H1 (cell line): ENCODE results near the gene ACSF2. TPM values are rescaled to one million over a fixed set of nuclear protein-coding genes. Genes with fewer than 3 reads are reported as not detected.

Experiments used
- CTCF ChIA-PET: fragments of 300-600 bp; sonication (Branson Sonifier 250); formaldehyde crosslinking; loops from one replicate; lab custom pipeline; 2021; ENCODE audit not compliant: partially characterized antibody; lab: Charles Lee
- POLR2A ChIA-PET: fragments of 300-600 bp; sonication (Branson Sonifier 250); formaldehyde crosslinking; loops from one replicate; lab custom pipeline; 2021; ENCODE audit warnings: inconsistent platforms; ENCODE audit not compliant: partially characterized antibody; lab: Charles Lee
- DNase-seq, 2 experiments: peaks; one replicate each; pipeline versions ENCODE4 v3.0.0 to v3.0.0-alpha.2; 2010 to 2022; ENCODE audit warnings: low spot score in 2 of 2, low read depth in 1 of 2, mixed read lengths in 1 of 2
- FAIRE-seq: peaks from 2 replicates; lab custom pipeline; 2011; peaks lifted over from hg19 to GRCh38; lab: Jason Lieb, UNC
- H2AFZ ChIP-seq: 2 replicates; pipeline ENCODE4 v1.8.1; 2012; ENCODE audit warnings: low read length, inconsistent platforms
- H2AK5ac ChIP-seq: 2 replicates; pipeline ENCODE4 v1.6.1; 2013; ENCODE audit warnings: low read depth, low read length
- H2BK120ac ChIP-seq: replicated peaks from 2 replicates; pipeline ENCODE3; 2013; ENCODE audit warnings: low read depth, low read length, inconsistent platforms
- H2BK12ac ChIP-seq: 2 replicates; pipeline ENCODE4 v1.6.1; 2013; ENCODE audit warnings: low read depth, low read length
- H2BK15ac ChIP-seq: 2 replicates; pipeline ENCODE4 v1.6.1; 2013; ENCODE audit warnings: low read length
- H2BK20ac ChIP-seq: 2 replicates; pipeline ENCODE4 v1.6.1; 2013; ENCODE audit warnings: low read length
- H2BK5ac ChIP-seq: 2 replicates; pipeline ENCODE4 v1.6.1; 2013; ENCODE audit warnings: low read depth, low read length
- H3K14ac ChIP-seq: 2 replicates; pipeline ENCODE4 v1.6.1; 2013; ENCODE audit warnings: inconsistent platforms; ENCODE audit not compliant: insufficient read length
- H3K18ac ChIP-seq: 2 replicates; pipeline ENCODE4 v1.6.1; 2013; ENCODE audit warnings: low read length; ENCODE audit errors: extremely low read depth
- H3K23ac ChIP-seq: 2 replicates; pipeline ENCODE4 v1.6.1; 2013; ENCODE audit warnings: inconsistent platforms; ENCODE audit not compliant: insufficient read length
- H3K23me2 ChIP-seq: 2 replicates; pipeline ENCODE4 v1.6.1; 2013; ENCODE audit warnings: low read depth, low read length
- H3K27ac ChIP-seq: 2 replicates; pipeline ENCODE4 v1.6.1; 2011; ENCODE audit warnings: low read depth, low read length, inconsistent platforms
- H3K27me3 ChIP-seq, 4 experiments: replicated peaks in 1 of 4; 1 replicate in 1 of 4; 2 replicates in 3 of 4; pipeline versions ENCODE4 v1.6.1 to v1.8.1; 2011 to 2013; ENCODE audit warnings: low read length in 3 of 4, mild to moderate bottlenecking in 3 of 4, inconsistent platforms in 2 of 4, mixed read lengths in 2 of 4, moderate library complexity in 1 of 4; ENCODE audit not compliant: control insufficient read depth in 3 of 4, insufficient read depth in 3 of 4; ENCODE audit errors: extremely low read depth in 1 of 4
- H3K36me3 ChIP-seq, 4 experiments: 2 replicates each; pipeline versions ENCODE4 v1.6.1 to v1.8.1; 2011 to 2013; ENCODE audit warnings: mild to moderate bottlenecking in 4 of 4, low read length in 3 of 4, moderate library complexity in 2 of 4, control low read depth in 1 of 4, inconsistent platforms in 1 of 4; ENCODE audit not compliant: insufficient read depth in 4 of 4, control insufficient read depth in 2 of 4
- H3K4ac ChIP-seq: replicated peaks from 2 replicates; pipeline ENCODE3; 2013; ENCODE audit warnings: low read length, low read depth, mixed read lengths, inconsistent platforms; ENCODE audit not compliant: insufficient read length
- H3K4me1 ChIP-seq, 4 experiments: replicated peaks in 1 of 4; 1 replicate in 1 of 4; 2 replicates in 3 of 4; pipeline versions ENCODE4 v1.6.1 to v1.8.1; 2011 to 2013; ENCODE audit warnings: low read length in 3 of 4, inconsistent platforms in 2 of 4, mixed read lengths in 1 of 4; ENCODE audit not compliant: insufficient read depth in 4 of 4, control insufficient read depth in 3 of 4
- H3K4me2 ChIP-seq, 2 experiments: 2 replicates each; pipeline versions ENCODE4 v1.6.1 to v1.8.1; 2011 to 2013; ENCODE audit warnings: low read depth in 2 of 2, low read length in 2 of 2, control low read depth in 1 of 2, inconsistent platforms in 1 of 2, mild to moderate bottlenecking in 1 of 2; ENCODE audit not compliant: insufficient read depth in 1 of 2
- H3K4me3 ChIP-seq, 4 experiments: fragments of 200-600, 300-600 bp in 1 of 4; sonication (generic), shearing (Covaris generic), sonication (Bioruptor Twin) in 1 of 4; 2 replicates each; pipeline versions ENCODE4 v1.5.1 to v1.8.1; 2011 to 2016; ENCODE audit warnings: low read length in 4 of 4, low read depth in 3 of 4, control low read depth in 2 of 4, inconsistent platforms in 2 of 4, mild to moderate bottlenecking in 2 of 4, mixed read lengths in 1 of 4, moderate library complexity in 1 of 4; ENCODE audit not compliant: insufficient read depth in 2 of 4; ENCODE audit errors: extremely low read depth in 1 of 4
- H3K56ac ChIP-seq: replicated peaks from 2 replicates; pipeline ENCODE3; 2013; ENCODE audit warnings: low read depth, mild to moderate bottlenecking, mixed read lengths, low read length, inconsistent platforms; ENCODE audit not compliant: insufficient read length
- H3K79me1 ChIP-seq: 2 replicates; pipeline ENCODE4 v1.6.1; 2013; ENCODE audit warnings: low read depth, low read length, control low read depth
- H3K79me2 ChIP-seq, 2 experiments: 2 replicates each; pipeline versions ENCODE4 v1.6.1 to v1.8.1; 2012 to 2013; ENCODE audit warnings: low read length in 2 of 2, mild to moderate bottlenecking in 2 of 2, inconsistent platforms in 1 of 2; ENCODE audit not compliant: insufficient read depth in 2 of 2, control insufficient read depth in 1 of 2
- H3K9ac ChIP-seq, 4 experiments: replicated peaks in 1 of 4; 1 replicate in 1 of 4; 2 replicates in 3 of 4; pipeline versions ENCODE4 v1.6.1 to v1.8.1; 2011 to 2013; ENCODE audit warnings: low read depth in 3 of 4, low read length in 3 of 4, control low read depth in 2 of 4, mild to moderate bottlenecking in 2 of 4, moderate library complexity in 2 of 4, inconsistent platforms in 1 of 4; ENCODE audit errors: extremely low read depth in 1 of 4
- H3K9me3 ChIP-seq, 2 experiments: 2 replicates each; pipeline versions ENCODE4 v1.6.1 to v1.8.1; 2012 to 2013; ENCODE audit warnings: mild to moderate bottlenecking in 2 of 2, moderate library complexity in 2 of 2, control low read depth in 1 of 2, inconsistent platforms in 1 of 2, low read depth in 1 of 2, low read length in 1 of 2, mixed read lengths in 1 of 2; ENCODE audit not compliant: insufficient read depth in 2 of 2
- H4K20me1 ChIP-seq, 2 experiments: replicated peaks in 1 of 2; 2 replicates each; pipeline versions ENCODE3 to v1.8.1; 2011 to 2013; ENCODE audit warnings: inconsistent platforms in 2 of 2, low read length in 2 of 2, mild to moderate bottlenecking in 1 of 2; ENCODE audit not compliant: insufficient read depth in 2 of 2, control insufficient read depth in 1 of 2
- H4K5ac ChIP-seq: 2 replicates; pipeline ENCODE4 v1.6.1; 2013; ENCODE audit warnings: low read length, low read depth, mixed read lengths, inconsistent platforms; ENCODE audit not compliant: insufficient read length
- H4K8ac ChIP-seq: 2 replicates; pipeline ENCODE4 v1.8.0; 2013; ENCODE audit warnings: mild to moderate bottlenecking, moderate library complexity, low read length, inconsistent platforms; ENCODE audit not compliant: insufficient read depth; ENCODE audit errors: extremely low read depth
- H4K91ac ChIP-seq: replicated peaks from 2 replicates; pipeline ENCODE3; 2013; ENCODE audit warnings: low read length, mixed read lengths, inconsistent platforms; ENCODE audit not compliant: insufficient read length
- BACH1 ChIP-seq: IDR thresholded peaks from 2 replicates; pipeline ENCODE4 v1.6.1; 2012; ENCODE audit warnings: low read length, improper control_type of control experiment
- CBX5 ChIP-seq: fragments of 300-800, 300-1000 bp; sonication (generic); IDR thresholded peaks from 2 replicates; pipeline ENCODE4 v1.7.1; 2016; ENCODE audit warnings: antibody characterized with exemption, low read length, low read depth
- CBX8 ChIP-seq: fragments of 300-800, 300-1000 bp; sonication (generic); IDR thresholded peaks from 2 replicates; pipeline ENCODE4 v1.7.1; 2016; ENCODE audit warnings: low read depth, low read length, borderline replicate concordance
- CEBPB ChIP-seq: IDR thresholded peaks from 2 replicates; pipeline ENCODE4 v1.6.1; 2012; ENCODE audit warnings: low read depth, low read length
- CHD1 ChIP-seq: IDR thresholded peaks from 2 replicates; pipeline ENCODE4 v1.6.1; 2012; ENCODE audit warnings: low read depth, low read length, improper control_type of control experiment
- CHD2 ChIP-seq: IDR thresholded peaks from 2 replicates; pipeline ENCODE4 v1.6.1; 2012; ENCODE audit warnings: low read length, improper control_type of control experiment
- CTBP2 ChIP-seq: IDR thresholded peaks from 2 replicates; pipeline ENCODE4 v1.7.0; 2011; ENCODE audit warnings: borderline replicate concordance, mild to moderate bottlenecking, moderate library complexity, mixed read lengths, low read length; ENCODE audit not compliant: insufficient read depth, insufficient read length
- JUN ChIP-seq: IDR thresholded peaks from 2 replicates; pipeline ENCODE4 v1.6.1; 2011; ENCODE audit warnings: low read depth, mild to moderate bottlenecking, improper control_type of control experiment, low read length
- JUND ChIP-seq: IDR thresholded peaks from 2 replicates; pipeline ENCODE4 v1.6.1; 2011; ENCODE audit warnings: mild to moderate bottlenecking, improper control_type of control experiment, low read length
- MAFK ChIP-seq: IDR thresholded peaks from 2 replicates; pipeline ENCODE4 v1.6.1; 2012; ENCODE audit warnings: low read depth, mild to moderate bottlenecking, improper control_type of control experiment, low read length
- NRF1 ChIP-seq: IDR thresholded peaks from 2 replicates; pipeline ENCODE4 v1.6.1; 2011; ENCODE audit warnings: mild to moderate bottlenecking, low read depth, low read length, improper control_type of control experiment
- POU5F1 ChIP-seq: IDR thresholded peaks from 2 replicates; pipeline ENCODE4 v1.6.1; 2011; ENCODE audit warnings: low read depth, mild to moderate bottlenecking, low read length, moderate library complexity
- SIN3A ChIP-seq, 2 experiments: IDR thresholded peaks in 1 of 2; conservative IDR thresholded peaks in 1 of 2; 2 replicates each; pipeline ENCODE4 v1.6.1; 2011 to 2012; ENCODE audit warnings: low read length in 2 of 2, improper control_type of control experiment in 1 of 2, low read depth in 1 of 2, mild to moderate bottlenecking in 1 of 2
- SP1 ChIP-seq: IDR thresholded peaks from 2 replicates; pipeline ENCODE4 v1.6.1; 2011; ENCODE audit warnings: low read depth, low read length
- SP4 ChIP-seq: IDR thresholded peaks from 2 replicates; pipeline ENCODE4 v1.6.1; 2012; ENCODE audit warnings: low read length, inconsistent platforms
- SRF ChIP-seq: IDR thresholded peaks from 2 replicates; pipeline ENCODE4 v1.6.1; 2011; ENCODE audit warnings: mild to moderate bottlenecking, low read depth, low read length, moderate library complexity
- WGBS, 2 experiments: shearing (Covaris generic) in 1 of 2; methylation state at CpG; one replicate each; pipeline versions ENCODE4 v1.1.6 to v1.1.7; 2013 to 2015; ENCODE audit warnings: low lambda C conversion rate in 2 of 2, mixed read lengths in 2 of 2, inconsistent platforms in 1 of 2, low coverage in 1 of 2, missing lambda C conversion rate in 1 of 2; ENCODE audit not compliant: insufficient replicate concordance in 2 of 2, insufficient coverage in 1 of 2, insufficient read length in 1 of 2; ENCODE audit errors: extremely low coverage in 1 of 2, missing lambda C conversion rate in 1 of 2; 5-methylcytosine and 5-hydroxymethylcytosine counted together
- polyA plus RNA-seq, 7 experiments: library from polyadenylated mRNA; depleted of rRNA in 3 of 7; stranded (reverse) in 5 of 7; unstranded in 2 of 7; fragments of >200 nt in 5 of 7; fragments of 200-250 nt in 2 of 7; gene quantifications; 1 replicate in 5 of 7; 2 replicates in 1 of 7; 4 replicates in 1 of 7; pipeline versions ENCODE4 v1.2.1 to v1.2.3, GENCODE V29; 2011 to 2013; ENCODE audit warnings: missing spikeins in 2 of 7, mixed read lengths in 2 of 7
- total RNA-seq: library from RNA; stranded (reverse); fragmentation: NEBNext Ultra II Directional; extraction: Animal tissue kit (Norgen Biotek cat#: 25700); gene quantifications from 2 replicates; pipeline ENCODE4 v1.2.1, GENCODE V29; 2021

The ACSF2 gene
- total and polyA plus RNA-seq, 2 of the 8 experiments (the other 6 are each of a cell fraction or from before 2014, with no cell fraction given) = 14.5 to 16.3 TPM

DNA sequence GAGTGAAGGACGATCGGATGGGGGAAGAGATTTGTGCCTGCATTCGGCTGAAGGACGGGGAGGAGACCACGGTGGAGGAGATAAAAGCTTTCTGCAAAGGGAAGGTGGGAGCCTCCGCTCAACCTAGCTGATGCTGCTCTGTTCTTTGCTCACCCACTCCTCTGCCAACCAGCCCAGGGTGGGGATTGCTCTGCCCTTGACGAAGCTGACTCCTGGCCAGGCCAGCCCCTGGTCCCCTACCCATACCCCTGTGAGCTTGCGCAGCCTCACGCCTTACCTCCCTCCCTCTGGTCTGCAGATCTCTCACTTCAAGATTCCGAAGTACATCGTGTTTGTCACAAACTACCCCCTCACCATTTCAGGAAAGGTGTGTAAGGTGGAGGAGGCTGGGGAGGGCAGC is 47.9 kb downstream of the ACSF2 start:
- H3K4me1 ChIP-seq = peaks cover 0 to 4% (median 4%) of the 10 kb centered on the region in 4 experiments; a peak in 6 of 7 replicates
- H3K79me1 ChIP-seq = no peaks in the 10 kb centered on the region
- no peak overlapping the region for H3K4me2 ChIP-seq
- H2AK5ac ChIP-seq = no peak overlapping the region
- FAIRE-seq (no peak), DNase-seq (no peak)
- H2AFZ ChIP-seq = no peak overlapping the region
- no peak overlapping the region for H4K91ac ChIP-seq
- no peak overlapping the region for H3K23ac ChIP-seq
- H2BK20ac ChIP-seq = no peak overlapping the region
- H4K20me1 ChIP-seq = no peaks in the 10 kb centered on the region
- POLR2A ChIA-PET = interaction anchor here (1.2 kb wide), 1 partner anchor 88 kb away, joined by 3 read pairs; no protein-coding TSS in a partner anchor
- no peak overlapping the region for H2BK15ac ChIP-seq
- H2BK120ac ChIP-seq = no peak overlapping the region
- H3K23me2 ChIP-seq = peaks cover 6% of the 10 kb centered on the region
- H3K18ac ChIP-seq = no peak overlapping the region
- no peak overlapping the region for H4K8ac ChIP-seq
- 94% methylated on average over 11 of the region's 11 CpGs; no CpG with 5 or more reads in 1 of the 2 experiments for WGBS, 2 experiments
- H3K79me2 ChIP-seq = no peaks in the 10 kb centered on the region
- CTCF ChIA-PET = interaction anchor here (0.6 to 8.8 kb wide), 8 partner anchors 14 to 1855 kb away, joined by 3 to 49 read pairs (median 4); partner anchors contain the start of gene LRRC59
- no peak overlapping the region for H3K4me3 ChIP-seq
- no peak overlapping the region for H4K5ac ChIP-seq
- no peak overlapping the region for H3K9ac ChIP-seq
- H3K56ac ChIP-seq = no peak overlapping the region
- H3K36me3 ChIP-seq = no peaks in the 10 kb centered on the region
- no peak overlapping the region for H3K4ac ChIP-seq
- no peak overlapping the region for H3K14ac ChIP-seq
- H3K27me3 ChIP-seq = peaks cover under 1 to 19% (median 14%) of the 10 kb centered on the region in 4 experiments; a peak in 6 of 7 replicates
- H2BK5ac ChIP-seq = no peak overlapping the region
- no peak overlapping the region for H3K27ac ChIP-seq
- no peaks in the 10 kb centered on the region for H3K9me3 ChIP-seq
- no peak overlapping the region; the same call in 1 of the 2 replicates for H2BK12ac ChIP-seq
- no peak for TF ChIP-seq CTBP2
- TF ChIP-seq NRF1 = no peak
- no peak for TF ChIP-seq SP1
- no peak for TF ChIP-seq JUN
- no peak for TF ChIP-seq SRF
- TF ChIP-seq CHD1 = no peak
- TF ChIP-seq BACH1 = no peak
- no peak for TF ChIP-seq CBX8
- no peak for TF ChIP-seq SP4
- no peak for TF ChIP-seq JUND
- TF ChIP-seq CHD2 = no peak
- TF ChIP-seq CEBPB = no peak
- no peak for TF ChIP-seq MAFK
- TF ChIP-seq POU5F1 = no peak
- TF ChIP-seq SIN3A (conservative IDR thresholded peaks at IDR 0.05 in 1 of 2, IDR thresholded peaks at IDR 0.05 in 1 of 2; ENCODE audit: low read depth in 1 of 2, low read length in 2 of 2) = no peak
- no peak for TF ChIP-seq CBX5
